NT2/D1 (cell line): ENCODE results near the gene CBX6.
A peak's percentile ranks its signal among the peaks of the same experiment; 100 is the strongest.
"Not testable (repeated sequence)": the region's sequence is repeated elsewhere in the genome, so short reads cannot be mapped to it uniquely, and the experiment has no call there.

ENCODE experiments used
- DNase-seq: peaks from one replicate; pipeline ENCODE4 v3.0.0-alpha.2; 2011; ENCODE audit warnings: low read depth, low spot score
- H3K27me3 ChIP-seq: 2 replicates; pipeline ENCODE4 v1.6.0; 2011; ENCODE audit warnings: mild to moderate bottlenecking; ENCODE audit not compliant: insufficient read length, insufficient read depth
- H3K36me3 ChIP-seq: 2 replicates; pipeline ENCODE4 v1.6.1; 2011; ENCODE audit warnings: mild to moderate bottlenecking, low read length, mixed read lengths; ENCODE audit not compliant: insufficient read depth, insufficient read length
- H3K4me1 ChIP-seq: 2 replicates; pipeline ENCODE4 v1.5.1; 2011; ENCODE audit not compliant: insufficient read depth, insufficient read length
- H3K4me3 ChIP-seq: 2 replicates; pipeline ENCODE4 v1.5.1; 2011; ENCODE audit warnings: low read depth; ENCODE audit not compliant: insufficient read length
- H3K9ac ChIP-seq: 2 replicates; pipeline ENCODE4 v1.6.0; 2011; ENCODE audit warnings: low read depth; ENCODE audit not compliant: insufficient read length
- H3K9me3 ChIP-seq: 2 replicates; pipeline ENCODE4 v1.5.1; 2011; ENCODE audit warnings: mild to moderate bottlenecking, low read length; ENCODE audit not compliant: insufficient read depth
- SUZ12 ChIP-seq: IDR thresholded peaks from 2 replicates; pipeline ENCODE4 v1.6.1; 2011; ENCODE audit not compliant: insufficient read length, insufficient read depth; ENCODE audit errors: extremely low read depth
- YY1 ChIP-seq: IDR thresholded peaks from 2 replicates; pipeline ENCODE4 v1.6.1; 2011; ENCODE audit not compliant: insufficient read length, insufficient read depth
- ZNF274 ChIP-seq: IDR thresholded peaks from 2 replicates; pipeline ENCODE4 v1.6.1; 2011; ENCODE audit warnings: mild to moderate bottlenecking, low read depth, low read length

CBX6 gene

DNA sequence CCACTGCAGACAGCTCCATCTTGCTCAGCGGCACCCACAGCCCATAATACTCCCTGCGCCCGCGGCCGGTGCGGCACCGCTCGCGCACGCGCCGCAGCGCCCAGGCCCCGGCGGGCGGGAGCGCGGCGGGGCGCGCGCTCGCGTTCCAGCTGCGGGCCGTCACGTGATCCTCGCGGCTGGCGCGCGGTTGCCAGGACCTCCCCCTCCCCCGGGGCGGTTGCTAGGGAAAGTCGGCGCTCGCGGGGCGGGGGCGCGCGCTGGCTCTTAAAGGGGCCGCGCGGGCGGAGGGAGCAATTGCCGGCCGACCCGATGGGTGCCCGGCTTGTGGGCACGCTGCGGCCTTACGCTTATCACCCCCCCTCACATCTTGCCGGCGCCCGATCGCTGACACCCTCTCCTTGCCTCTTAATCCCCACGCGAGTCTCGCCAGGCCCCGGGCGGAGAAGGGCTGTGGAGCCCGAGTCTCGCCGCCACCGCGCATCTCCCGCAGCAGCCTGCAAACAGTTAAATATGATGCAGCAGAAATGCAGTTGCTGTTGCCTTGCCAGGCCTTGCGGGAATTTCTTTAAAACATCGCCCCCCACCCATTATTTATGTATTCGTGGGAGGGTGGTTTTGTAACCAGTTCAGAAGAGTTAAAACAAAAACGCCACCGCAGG, at the start of gene CBX6:
Gene CBX6, minus strand, starts transcription at position 45 of the 659 bp plus-strand sequence. Its CDS starts 26 bp downstream, at position 19.
- Histone ChIP-seq H3K4me3 (peak within 1 kb of the TSS; percentile 74), H3K9me3 (no peaks in the 10 kb centered on the region), H3K9ac (peak within 1 kb of the TSS; percentile 85), H3K27me3 (peaks cover 19% of the 10 kb centered on the region), H3K36me3 (peaks cover 28% of the 10 kb centered on the region), H3K4me1 (peaks cover 9% of the 10 kb centered on the region)
- DNase-seq, result peak; percentile 83
- TF ChIP-seq YY1, result no peak
- no peak for TF ChIP-seq SUZ12
- TF ChIP-seq ZNF274, result no peak

DNA sequence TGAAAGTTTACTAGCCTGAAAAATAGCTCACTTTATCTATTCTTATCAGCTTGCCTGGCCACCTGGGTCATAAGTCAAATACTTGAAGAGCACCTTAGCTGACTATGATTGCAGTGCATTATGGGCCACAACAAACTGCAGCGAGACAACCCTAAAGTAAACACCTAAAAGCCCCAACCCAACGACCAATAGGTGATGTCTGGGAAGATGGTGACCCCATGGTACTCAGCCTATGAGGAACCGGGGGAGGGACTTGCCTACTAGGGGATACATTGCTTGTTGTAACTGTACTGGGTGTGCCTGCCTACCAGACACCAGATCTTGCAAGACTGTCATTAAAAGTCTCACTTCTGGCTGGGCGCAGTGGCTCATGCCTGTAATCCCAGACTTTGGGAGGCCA, 49.8 kb upstream of the CBX6 start:
- H3K36me3 ChIP-seq, result no peaks in the 10 kb centered on the region
- no peaks in the 10 kb centered on the region for H3K9me3 ChIP-seq
- H3K9ac ChIP-seq, result no peak overlapping the region
- no peak for DNase-seq
- TF ChIP-seq SUZ12, result no peak
- no peak for TF ChIP-seq ZNF274
- TF ChIP-seq YY1, result no peak
- H3K4me3 ChIP-seq, result no peak overlapping the region
- peaks cover 1% of the 10 kb centered on the region for H3K4me1 ChIP-seq
- peaks cover under 1% of the 10 kb centered on the region for H3K27me3 ChIP-seq

DNA sequence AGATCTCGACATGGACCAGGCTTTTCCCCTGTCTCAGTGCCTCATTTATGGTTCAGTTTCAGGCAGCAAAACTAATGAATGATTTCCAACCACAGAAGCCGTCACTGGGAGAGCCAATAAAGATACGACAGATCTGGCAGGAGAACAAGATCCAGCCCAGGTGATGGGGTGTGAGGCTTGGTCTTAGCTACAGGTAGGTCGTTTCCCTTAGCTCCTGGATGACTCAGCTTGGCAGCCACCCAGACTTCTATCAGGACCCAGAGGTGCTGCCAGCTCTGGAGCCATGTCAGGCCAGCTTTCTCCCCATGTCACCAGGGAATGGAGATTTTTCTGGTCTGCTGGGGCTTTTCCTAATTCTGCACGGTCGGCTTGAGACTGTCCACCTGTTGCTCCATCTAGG, 49.1 kb upstream of the CBX6 start:
- no peaks in the 10 kb centered on the region for H3K36me3 ChIP-seq
- H3K4me3 ChIP-seq, result no peak overlapping the region
- no peaks in the 10 kb centered on the region for H3K9me3 ChIP-seq
- no peak for DNase-seq
- peaks cover 1% of the 10 kb centered on the region for H3K4me1 ChIP-seq
- no peak overlapping the region for H3K9ac ChIP-seq
- TF ChIP-seq YY1, result no peak
- H3K27me3 ChIP-seq, result peaks cover 3% of the 10 kb centered on the region

DNA sequence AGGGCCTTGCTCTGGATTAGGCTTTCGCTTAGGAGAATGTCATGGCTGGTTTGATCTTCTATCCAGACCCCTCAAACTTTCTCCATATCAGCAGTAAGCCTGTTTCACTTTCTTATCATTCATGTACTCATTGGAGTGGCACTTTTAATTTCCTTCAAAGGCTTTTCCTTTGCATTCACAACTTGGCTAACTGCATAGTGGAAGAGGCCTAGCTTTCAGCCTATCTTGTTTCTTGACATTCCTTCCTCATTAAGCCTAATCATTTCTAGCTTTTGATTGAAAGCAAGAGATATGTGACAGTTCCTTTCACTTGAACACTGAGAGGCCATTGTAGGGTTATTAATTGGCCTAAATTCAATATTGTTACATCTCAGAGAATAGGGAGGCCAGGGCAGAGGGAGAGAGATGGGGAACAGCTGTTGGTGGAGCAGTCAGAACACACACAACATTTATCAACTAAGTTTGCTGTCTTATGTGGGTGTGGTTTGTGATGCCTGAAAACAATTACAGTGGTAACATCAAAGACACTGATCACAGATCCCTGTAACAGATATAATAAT, 47.7 kb upstream of the CBX6 start:
- TF ChIP-seq SUZ12 (no peak), YY1 (no peak), ZNF274 (no peak)
- Histone ChIP-seq H3K4me1 (peaks cover 1% of the 10 kb centered on the region), H3K4me3 (no peak overlapping the region), H3K27me3 (peaks cover 7% of the 10 kb centered on the region), H3K36me3 (no peaks in the 10 kb centered on the region), H3K9ac (no peak overlapping the region), H3K9me3 (no peaks in the 10 kb centered on the region)
- DNase-seq, result no peak

DNA sequence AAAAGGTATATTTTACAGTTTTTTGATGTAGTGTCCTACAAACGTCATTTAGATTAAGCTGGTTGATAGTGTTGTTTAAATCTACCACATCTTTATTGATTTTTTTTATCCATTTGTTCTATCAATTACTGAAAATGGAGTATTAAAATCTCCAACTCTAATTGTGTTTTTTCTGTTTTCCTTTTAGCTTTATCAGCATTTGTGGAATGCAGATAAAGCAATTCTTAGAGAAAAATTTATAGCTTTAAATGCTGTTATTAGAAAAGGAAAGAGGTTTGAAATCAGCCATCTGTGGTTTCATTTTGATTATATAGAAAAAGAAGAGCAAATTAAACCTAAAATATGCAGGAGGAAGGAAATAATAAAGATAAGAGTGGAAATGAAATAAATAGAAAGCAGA, 39.4 kb upstream of the CBX6 start:
- TF ChIP-seq SUZ12 (no peak), ZNF274 (no peak), YY1 (no peak)
- Histone ChIP-seq H3K4me3 (no peak overlapping the region), H3K9me3 (peaks cover 2% of the 10 kb centered on the region; the same call in 1 of the 2 replicates), H3K9ac (no peak overlapping the region), H3K36me3 (no peaks in the 10 kb centered on the region), H3K27me3 (peaks cover 4% of the 10 kb centered on the region), H3K4me1 (no peaks in the 10 kb centered on the region)
- no peak for DNase-seq

DNA sequence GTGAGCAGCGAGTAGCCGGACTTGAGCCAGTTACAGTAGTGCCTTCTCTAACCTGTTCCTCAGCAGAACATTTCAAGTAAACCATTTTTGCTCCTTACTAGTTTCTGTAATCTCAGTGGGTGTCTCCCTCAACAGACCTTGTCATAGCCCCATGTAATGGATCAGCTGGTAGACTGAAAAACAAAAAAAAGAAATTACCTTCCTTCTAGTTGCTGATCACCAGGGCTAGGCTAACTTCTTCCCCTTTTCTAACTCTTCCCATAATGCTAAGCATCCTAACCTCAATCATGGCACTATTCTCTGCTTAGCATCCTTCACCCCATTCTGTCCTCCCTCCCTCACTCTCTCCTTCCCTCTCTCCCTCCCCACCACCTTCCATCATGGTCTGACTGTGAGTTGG, 35.8 kb upstream of the CBX6 start:
- Histone ChIP-seq H3K9ac (no peak overlapping the region), H3K36me3 (no peaks in the 10 kb centered on the region), H3K27me3 (no peaks in the 10 kb centered on the region), H3K4me3 (no peak overlapping the region), H3K9me3 (peaks cover 32% of the 10 kb centered on the region), H3K4me1 (no peaks in the 10 kb centered on the region)
- TF ChIP-seq SUZ12, result no peak
- no peak for TF ChIP-seq ZNF274
- TF ChIP-seq YY1, result no peak
- no peak for DNase-seq

DNA sequence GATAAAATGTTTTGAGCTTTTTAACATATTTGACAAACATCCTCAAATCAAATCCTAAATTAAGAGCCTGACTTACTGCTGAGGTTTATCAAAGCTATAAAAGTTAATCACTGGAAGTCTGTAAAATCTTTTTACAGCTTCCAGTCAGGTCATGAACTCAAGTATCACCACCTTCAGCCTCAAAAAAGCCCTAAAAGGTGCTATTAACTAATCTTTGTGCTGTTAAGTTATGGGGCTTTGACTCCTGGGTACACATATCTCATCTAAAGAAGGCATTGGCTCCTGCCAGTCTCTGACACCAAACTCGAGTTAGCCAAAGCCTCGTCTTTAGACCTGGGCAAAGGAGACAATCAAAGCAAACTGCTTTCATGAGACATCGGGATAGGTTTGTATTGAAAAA, 34.0 kb upstream of the CBX6 start:
- no peak overlapping the region for H3K9ac ChIP-seq
- no peaks in the 10 kb centered on the region for H3K27me3 ChIP-seq
- no peaks in the 10 kb centered on the region for H3K4me1 ChIP-seq
- no peak overlapping the region for H3K4me3 ChIP-seq
- no peaks in the 10 kb centered on the region for H3K36me3 ChIP-seq
- H3K9me3 ChIP-seq, result peaks cover 36% of the 10 kb centered on the region
- DNase-seq, result no peak
- no peak for TF ChIP-seq YY1
- no peak for TF ChIP-seq SUZ12

DNA sequence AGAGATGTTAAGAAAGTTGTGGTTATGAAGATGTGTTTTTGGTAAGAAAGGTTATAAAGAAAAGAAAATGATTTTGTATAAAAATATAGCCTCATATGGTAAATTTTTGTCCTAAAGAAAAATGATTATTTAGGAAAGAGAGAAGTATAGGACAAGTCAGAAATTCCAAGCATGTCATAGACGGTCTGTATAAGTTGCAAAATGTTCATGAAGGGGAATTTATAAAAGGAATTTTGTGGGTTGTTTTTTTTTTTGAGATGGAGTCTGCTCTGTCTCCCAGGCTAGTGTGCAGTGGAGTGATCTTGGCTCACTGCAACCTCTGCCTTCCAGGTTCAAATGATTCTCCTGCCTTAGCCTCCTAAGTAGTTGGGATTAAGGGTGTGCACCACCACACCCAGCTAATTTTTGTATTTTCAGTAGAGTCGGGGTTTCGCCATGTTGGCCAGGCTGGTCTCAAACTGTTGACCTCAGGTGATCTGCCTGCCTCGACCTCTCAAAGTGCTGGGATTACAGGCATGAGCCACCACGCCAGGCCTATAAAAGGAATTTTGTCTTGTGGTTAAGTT, 32.1 kb upstream of the CBX6 start:
- not testable (repeated sequence) for H3K4me3 ChIP-seq, H3K36me3 ChIP-seq, H3K9ac ChIP-seq, H3K27me3 ChIP-seq, DNase-seq, H3K4me1 ChIP-seq
- peaks cover 36% of the 10 kb centered on the region for H3K9me3 ChIP-seq
